Ascending aorta (tissue), 2 donors: ENCODE results near the gene ARSG. TPM values are rescaled to one million over a fixed set of nuclear protein-coding genes. Genes with fewer than 3 reads are reported as not detected.
"Not testable (repeated sequence)": the region's sequence is repeated elsewhere in the genome, so short reads cannot be mapped to it uniquely, and the experiment has no call there.

ENCODE experiments used
- DNase-seq, 2 donors: peaks; one replicate each; pipeline ENCODE4 v3.0.0-alpha.2; 2019; ENCODE audit warnings: low spot score in 2 of 2
- H3K27ac ChIP-seq, 2 donors: fragments of 200-600 bp; sonication (generic); one replicate each; pipeline ENCODE4 v1.5.1; 2016 to 2017; ENCODE audit warnings: mild to moderate bottlenecking in 1 of 2
- H3K27me3 ChIP-seq: fragments of 200-600 bp; sonication (generic); one replicate; pipeline ENCODE4 v1.5.1; 2017
- H3K36me3 ChIP-seq, 2 donors: fragments of 200-600 bp; sonication (generic); one replicate each; pipeline ENCODE4 v1.5.1; 2016
- H3K4me1 ChIP-seq, 2 donors: fragments of 200-600 bp; sonication (generic); one replicate each; pipeline ENCODE4 v1.5.1; 2016 to 2017; ENCODE audit warnings: mild to moderate bottlenecking in 1 of 2
- H3K4me3 ChIP-seq, 2 donors: fragments of 200-600 bp; sonication (generic); one replicate each; pipeline ENCODE4 v1.5.1; 2016 to 2017; ENCODE audit warnings: mild to moderate bottlenecking in 1 of 2
- H3K9me3 ChIP-seq, 2 donors: fragments of 200-600 bp; sonication (generic); one replicate each; pipeline ENCODE4 v1.5.1; 2016
- intact Hi-C: fragments of 100-400 bp; cut with DNase I; formaldehyde crosslinking; loops from one replicate; pipeline ENCODE4 v1.15.1; 2023
- total RNA-seq: library from RNA; depleted of rRNA; stranded (reverse); fragments of >200 nt; gene quantifications from one replicate; pipeline ENCODE4 v1.1.0, GENCODE V29; 2016
- TF ChIP-seq, protein P1 (sequence below), 3 experiments: fragments of 200-600 bp in 2 of 3; fragments of 450-650 bp in 1 of 3; sonication (generic) in 2 of 3; IDR thresholded peaks; one replicate each; pipeline ENCODE4 v1.5.1; 2016 to 2019; ENCODE audit warnings: antibody characterized with exemption in 3 of 3, mild to moderate bottlenecking in 1 of 3, moderate library complexity in 1 of 3

The ARSG gene
- total RNA-seq, 1 donor from 2014 or later: 7.3 TPM

DNA sequence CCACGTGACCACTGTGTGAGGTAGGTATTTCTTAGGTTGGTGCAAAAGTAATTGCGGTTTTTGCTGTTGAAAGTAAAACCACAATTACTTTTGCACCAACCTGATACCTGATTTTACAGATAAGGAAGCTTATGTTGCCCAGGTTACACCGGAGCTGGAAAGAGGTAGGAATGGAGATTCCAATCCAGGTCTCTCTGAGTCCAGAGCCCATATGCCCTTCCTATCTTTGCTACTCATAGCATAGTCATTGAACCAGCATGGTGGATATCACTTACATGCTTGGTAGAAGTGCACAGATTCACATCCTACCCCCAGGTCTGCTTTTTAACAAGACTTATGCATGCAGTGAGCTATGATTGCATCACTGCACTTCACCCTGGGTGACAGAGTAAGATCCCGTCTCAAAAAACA lies 61.8 kb downstream of the ARSG start:
- Histone ChIP-seq H3K9me3 (no peaks in the 10 kb centered on the region), H3K27ac (no peak overlapping the region), H3K4me1 (peaks cover 0 to 2% of the 10 kb centered on the region in 2 donors), H3K4me3 (no peak overlapping the region), H3K36me3 (no peaks in the 10 kb centered on the region), H3K27me3 (no peaks in the 10 kb centered on the region)
- TF ChIP-seq, protein P1, sequence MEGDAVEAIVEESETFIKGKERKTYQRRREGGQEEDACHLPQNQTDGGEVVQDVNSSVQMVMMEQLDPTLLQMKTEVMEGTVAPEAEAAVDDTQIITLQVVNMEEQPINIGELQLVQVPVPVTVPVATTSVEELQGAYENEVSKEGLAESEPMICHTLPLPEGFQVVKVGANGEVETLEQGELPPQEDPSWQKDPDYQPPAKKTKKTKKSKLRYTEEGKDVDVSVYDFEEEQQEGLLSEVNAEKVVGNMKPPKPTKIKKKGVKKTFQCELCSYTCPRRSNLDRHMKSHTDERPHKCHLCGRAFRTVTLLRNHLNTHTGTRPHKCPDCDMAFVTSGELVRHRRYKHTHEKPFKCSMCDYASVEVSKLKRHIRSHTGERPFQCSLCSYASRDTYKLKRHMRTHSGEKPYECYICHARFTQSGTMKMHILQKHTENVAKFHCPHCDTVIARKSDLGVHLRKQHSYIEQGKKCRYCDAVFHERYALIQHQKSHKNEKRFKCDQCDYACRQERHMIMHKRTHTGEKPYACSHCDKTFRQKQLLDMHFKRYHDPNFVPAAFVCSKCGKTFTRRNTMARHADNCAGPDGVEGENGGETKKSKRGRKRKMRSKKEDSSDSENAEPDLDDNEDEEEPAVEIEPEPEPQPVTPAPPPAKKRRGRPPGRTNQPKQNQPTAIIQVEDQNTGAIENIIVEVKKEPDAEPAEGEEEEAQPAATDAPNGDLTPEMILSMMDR (IDR thresholded peaks at IDR 0.05): no peak
- no peak for DNase-seq
- intact Hi-C loops: no loop called here

DNA sequence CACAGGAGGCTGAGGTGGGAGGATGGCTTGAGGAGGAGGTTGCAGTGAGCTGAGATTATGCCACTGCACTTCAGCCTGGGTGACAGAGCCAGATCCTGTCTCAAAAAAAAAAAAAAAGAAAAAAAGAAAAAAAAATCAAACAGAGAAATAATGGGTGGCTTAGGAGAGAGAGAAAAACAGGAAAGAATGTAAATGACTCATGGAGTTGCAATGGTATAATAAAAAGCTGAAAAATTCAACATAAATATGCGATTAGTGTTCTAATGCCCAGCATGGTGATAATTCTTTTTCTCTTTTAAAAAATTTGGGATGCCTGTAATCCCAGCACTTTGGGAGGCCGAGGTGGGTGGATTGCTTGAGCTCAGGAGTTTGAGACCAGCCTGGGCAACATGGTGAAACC lies 63.0 kb downstream of the ARSG start:
- DNase-seq, H3K4me1 ChIP-seq, H3K27ac ChIP-seq, intact Hi-C loops, H3K27me3 ChIP-seq, H3K4me3 ChIP-seq, H3K9me3 ChIP-seq, H3K36me3 ChIP-seq: not testable (repeated sequence)

DNA sequence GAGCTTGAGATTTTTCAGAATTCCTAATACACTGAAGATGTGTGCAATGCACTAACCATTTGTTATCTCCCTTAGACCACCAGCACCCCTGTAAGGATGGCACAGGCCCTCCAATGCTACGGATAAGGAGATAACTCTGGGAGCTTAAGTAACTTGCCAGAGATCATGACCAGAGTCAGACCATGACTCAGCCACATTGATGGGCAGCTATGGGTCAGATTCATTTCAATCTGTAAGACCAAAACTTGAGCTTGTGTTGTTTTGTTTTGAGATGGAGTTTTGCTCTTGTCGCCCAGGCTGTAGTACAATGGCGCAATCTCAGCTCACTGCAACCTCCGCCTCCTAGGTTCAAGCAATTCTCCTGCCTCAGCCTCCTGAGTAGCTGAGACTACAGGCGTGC lies 63.8 kb downstream of the ARSG start:
- H3K36me3 ChIP-seq, H3K4me3 ChIP-seq, H3K27ac ChIP-seq, DNase-seq, H3K27me3 ChIP-seq, H3K9me3 ChIP-seq, intact Hi-C loops, H3K4me1 ChIP-seq: not testable (repeated sequence)

DNA sequence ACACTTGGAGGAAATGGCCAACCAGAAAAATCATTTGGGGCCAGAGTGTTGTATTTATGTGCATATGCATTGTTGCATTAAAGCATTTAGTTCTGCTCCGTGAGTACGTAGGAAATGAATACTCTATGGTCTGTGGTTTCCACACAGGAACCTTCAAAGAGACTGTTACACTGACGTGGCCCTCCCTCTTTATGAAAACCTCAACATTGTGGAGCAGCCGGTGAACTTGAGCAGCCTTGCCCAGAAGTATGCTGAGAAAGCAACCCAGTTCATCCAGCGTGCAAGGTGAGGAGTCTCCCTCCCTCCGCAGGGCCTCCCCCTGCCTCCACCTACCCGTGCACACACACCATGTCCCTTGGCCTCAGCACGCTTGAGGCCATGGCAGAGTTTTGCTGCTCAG lies 65.2 kb downstream of the ARSG start:
- intact Hi-C loops: no loop called here

DNA sequence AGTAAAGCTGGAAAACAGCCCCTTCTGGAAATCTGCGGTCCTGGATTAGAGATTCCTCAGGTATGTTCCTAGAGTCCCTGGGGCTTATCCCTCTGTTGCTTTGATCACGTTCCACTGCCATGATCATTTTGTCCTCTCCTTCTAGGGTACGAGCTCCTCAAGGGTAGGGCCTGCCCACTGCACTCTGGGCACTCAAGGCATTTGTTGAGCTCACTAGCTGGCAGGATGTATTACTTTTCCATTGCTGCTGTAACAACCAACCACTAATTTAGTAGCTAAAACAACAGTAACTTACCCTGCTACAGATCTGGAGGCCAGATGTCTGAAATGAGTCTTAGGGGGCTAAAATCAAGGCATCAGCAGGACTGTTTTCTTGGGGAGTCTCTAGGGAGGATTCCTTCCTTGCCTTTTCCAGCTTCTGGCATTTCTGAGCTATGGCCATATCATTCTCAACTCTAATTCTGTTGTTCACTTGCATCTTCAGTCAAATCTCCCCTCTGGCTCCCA lies 65.7 kb downstream of the ARSG start:
- intact Hi-C loops: no loop called here
- no peaks in the 10 kb centered on the region for H3K36me3 ChIP-seq
- no peaks in the 10 kb centered on the region for H3K27me3 ChIP-seq
- H3K27ac ChIP-seq: no peak overlapping the region
- H3K4me3 ChIP-seq: no peak overlapping the region
- H3K4me1 ChIP-seq: peaks cover 0 to 2% of the 10 kb centered on the region in 2 donors
- TF ChIP-seq, protein P1 (IDR thresholded peaks at IDR 0.05): no peak
- DNase-seq: no peak
- H3K9me3 ChIP-seq: no peaks in the 10 kb centered on the region

More for the DNA sequence above, 65.2 kb downstream of the ARSG start:
- TF ChIP-seq, protein P1 (IDR thresholded peaks at IDR 0.05): no peak
- Histone ChIP-seq H3K36me3 (no peaks in the 10 kb centered on the region), H3K4me3 (no peak overlapping the region), H3K9me3 (no peaks in the 10 kb centered on the region), H3K27me3 (no peaks in the 10 kb centered on the region), H3K4me1 (peaks cover 0 to 2% of the 10 kb centered on the region in 2 donors), H3K27ac (no peak overlapping the region)
- no peak for DNase-seq

DNA sequence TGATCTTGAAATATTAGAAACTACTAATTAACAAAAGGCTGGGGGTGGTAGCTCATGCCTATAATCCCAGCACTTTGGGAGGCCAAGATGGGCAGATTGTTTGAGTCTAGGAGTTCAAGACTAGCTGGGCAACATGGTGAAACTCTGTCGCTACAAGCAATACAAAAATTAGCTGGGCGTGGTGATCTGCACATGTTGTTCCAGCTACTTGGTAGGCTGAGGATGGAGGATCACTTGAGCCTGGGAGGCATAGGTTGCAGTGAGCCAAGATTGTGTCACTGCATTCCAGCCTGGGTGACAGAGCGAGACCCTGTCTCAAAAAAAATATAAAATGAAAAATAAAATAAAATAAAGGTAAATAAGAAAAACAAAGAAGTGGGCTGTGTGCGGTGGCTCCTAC lies 66.6 kb downstream of the ARSG start:
- intact Hi-C loops: no loop called here
- Histone ChIP-seq H3K27me3 (no peaks in the 10 kb centered on the region), H3K36me3 (no peaks in the 10 kb centered on the region), H3K27ac (no peak overlapping the region), H3K4me1 (peaks cover 0 to 2% of the 10 kb centered on the region in 2 donors), H3K9me3 (no peaks in the 10 kb centered on the region), H3K4me3 (no peak overlapping the region)
- TF ChIP-seq, protein P1 (IDR thresholded peaks at IDR 0.05): no peak
- no peak for DNase-seq
